Neuronal stem cell (in vitro differentiated cells): Measurements from ENCODE around the gene AATK.

ENCODE experiments used
- DNase-seq: peaks from one replicate; pipeline ENCODE4 v3.0.0-alpha.2; 2013; ENCODE audit warnings: low spot score
- H2AFZ ChIP-seq: one replicate; pipeline ENCODE4 v1.6.1; 2013; ENCODE audit warnings: mild to moderate bottlenecking, low read length, inconsistent platforms
- H2AK5ac ChIP-seq: 2 replicates; pipeline ENCODE4 v1.6.1; 2013; ENCODE audit warnings: low read depth, mild to moderate bottlenecking, inconsistent platforms, low read length, moderate library complexity, mixed read lengths
- H2BK120ac ChIP-seq: 2 replicates; pipeline ENCODE4 v1.6.1; 2013; ENCODE audit warnings: low read depth, mild to moderate bottlenecking, inconsistent platforms, low read length, moderate library complexity, mixed read lengths
- H2BK12ac ChIP-seq: one replicate; pipeline ENCODE4 v1.6.1; 2013; ENCODE audit warnings: low read length, inconsistent platforms
- H2BK15ac ChIP-seq: 2 replicates; pipeline ENCODE4 v1.6.1; 2013; ENCODE audit warnings: mild to moderate bottlenecking, low read length, inconsistent platforms, mixed read lengths
- H2BK5ac ChIP-seq: one replicate; pipeline ENCODE4 v1.6.1; 2013; ENCODE audit warnings: inconsistent platforms, mild to moderate bottlenecking, low read length, moderate library complexity
- H3K14ac ChIP-seq: one replicate; pipeline ENCODE4 v1.6.1; 2013; ENCODE audit warnings: low read length, inconsistent platforms
- H3K18ac ChIP-seq: 2 replicates; pipeline ENCODE4 v1.6.1; 2013; ENCODE audit warnings: low read length, inconsistent platforms
- H3K23ac ChIP-seq: 2 replicates; pipeline ENCODE4 v1.6.1; 2013; ENCODE audit warnings: low read depth, mild to moderate bottlenecking, mixed read lengths, low read length, inconsistent platforms; ENCODE audit not compliant: poor library complexity
- H3K27ac ChIP-seq: replicated peaks from 3 replicates; pipeline ENCODE4 v1.5.1; 2013; ENCODE audit warnings: low read length, inconsistent platforms
- H3K27me3 ChIP-seq, 3 experiments: 2 replicates each; pipeline ENCODE4 v1.6.1; 2013; ENCODE audit warnings: low read length in 3 of 3, mild to moderate bottlenecking in 2 of 3, inconsistent platforms in 1 of 3, low read depth in 1 of 3, mixed read lengths in 1 of 3, moderate library complexity in 1 of 3; ENCODE audit not compliant: control insufficient read depth in 3 of 3, insufficient read depth in 3 of 3
- H3K36me3 ChIP-seq, 2 donors: replicated peaks in 1 of 2; 2 replicates each; pipeline ENCODE4 v1.6.1; 2013; ENCODE audit warnings: low read length in 2 of 2; ENCODE audit not compliant: control insufficient read depth in 2 of 2, insufficient read depth in 2 of 2
- H3K4ac ChIP-seq: 2 replicates; pipeline ENCODE4 v1.6.1; 2013; ENCODE audit warnings: inconsistent platforms, mild to moderate bottlenecking, low read length, moderate library complexity
- H3K4me1 ChIP-seq, 2 donors: 1 replicate in 1 of 2; 2 replicates in 1 of 2; pipeline ENCODE4 v1.6.1; 2013; ENCODE audit warnings: low read length in 2 of 2, low read depth in 1 of 2; ENCODE audit not compliant: control insufficient read depth in 2 of 2, insufficient read depth in 1 of 2
- H3K4me2 ChIP-seq: one replicate; pipeline ENCODE4 v1.6.1; 2013; ENCODE audit warnings: mild to moderate bottlenecking, low read length, inconsistent platforms; ENCODE audit not compliant: insufficient read depth, poor library complexity, severe bottlenecking
- H3K4me3 ChIP-seq, 2 donors: 2 replicates each; pipeline ENCODE4 v1.5.1; 2013; ENCODE audit warnings: low read length in 2 of 2, mild to moderate bottlenecking in 2 of 2, inconsistent platforms in 1 of 2, moderate library complexity in 1 of 2
- H3K79me1 ChIP-seq: one replicate; pipeline ENCODE4 v1.6.1; 2013; ENCODE audit warnings: low read depth, mild to moderate bottlenecking, inconsistent platforms, low read length, moderate library complexity
- H3K9ac ChIP-seq: one replicate; pipeline ENCODE4 v1.6.1; 2013; ENCODE audit warnings: mild to moderate bottlenecking, low read depth, low read length, inconsistent platforms; ENCODE audit not compliant: poor library complexity
- H3K9me3 ChIP-seq, 2 donors: replicated peaks in 1 of 2; 2 replicates each; pipeline versions ENCODE3 to v1.6.1; 2013; ENCODE audit warnings: low read length in 2 of 2, mild to moderate bottlenecking in 2 of 2, inconsistent platforms in 1 of 2, low read depth in 1 of 2, mixed read lengths in 1 of 2, moderate library complexity in 1 of 2; ENCODE audit not compliant: control insufficient read depth in 2 of 2, insufficient read depth in 1 of 2
- H4K8ac ChIP-seq: one replicate; pipeline ENCODE4 v1.6.1; 2013; ENCODE audit warnings: low read depth, mild to moderate bottlenecking, inconsistent platforms, low read length, moderate library complexity
- H4K91ac ChIP-seq: one replicate; pipeline ENCODE4 v1.6.1; 2013; ENCODE audit warnings: low read length, low read depth, mild to moderate bottlenecking, inconsistent platforms; ENCODE audit not compliant: poor library complexity
- WGBS, 2 donors: extraction: QIAGEN DNeasy Blood & Tissue Kit; methylation state at CpG; one replicate each; pipeline ENCODE4 v1.1.7; 2013; ENCODE audit warnings: missing lambda C conversion rate in 2 of 2, mixed read lengths in 1 of 2; ENCODE audit not compliant: insufficient read length in 2 of 2, insufficient replicate concordance in 1 of 2; ENCODE audit errors: extremely low coverage in 2 of 2; 5-methylcytosine and 5-hydroxymethylcytosine counted together

AATK gene

DNA sequence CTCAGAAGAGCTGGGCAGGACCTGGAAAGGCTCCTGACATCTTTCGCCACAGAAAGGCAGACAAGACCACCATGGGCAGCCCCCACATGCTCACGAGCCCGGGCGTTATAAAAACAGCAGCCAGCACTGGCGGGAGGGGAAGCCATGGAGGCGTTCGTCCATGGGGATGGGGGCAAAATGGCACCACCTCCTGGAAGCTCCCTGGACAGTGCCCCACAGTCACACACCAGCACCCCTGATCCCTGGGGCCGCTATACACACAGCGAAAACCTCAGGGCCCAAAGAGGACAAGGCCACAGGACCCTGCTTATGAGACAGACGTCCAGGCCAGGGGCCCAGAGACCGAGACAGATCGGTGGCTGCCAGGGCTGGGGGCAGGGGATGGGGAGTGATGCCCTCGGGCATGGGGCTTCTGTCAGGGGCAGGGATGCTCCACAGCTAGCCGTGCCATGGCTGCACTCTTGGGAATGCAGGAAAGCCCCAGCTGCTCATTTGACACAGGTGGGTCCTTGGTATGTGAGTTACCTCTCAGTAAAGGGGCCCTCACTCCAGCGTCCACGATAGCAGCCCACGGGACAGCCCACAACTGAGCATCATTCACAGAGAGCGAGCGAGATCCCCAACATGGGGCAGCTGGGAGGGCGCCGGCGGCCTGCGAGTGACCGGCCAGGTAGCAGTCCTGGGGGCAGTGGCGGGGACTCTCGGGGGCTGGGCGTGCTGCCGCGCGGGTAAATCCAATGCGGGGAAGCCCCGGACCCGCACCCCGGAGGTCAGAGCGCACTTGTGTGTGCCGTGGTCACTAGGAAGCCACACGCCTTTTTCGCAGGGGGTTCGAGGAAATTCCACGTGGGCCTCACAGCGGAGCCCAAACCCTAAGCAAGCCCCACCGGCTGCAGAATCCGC is 7.1 kb downstream of the AATK start:
- Histone ChIP-seq H2AFZ (no peak overlapping the region), H3K9ac (no peak overlapping the region), H3K27ac (no peak overlapping the region), H3K79me1 (no peaks in the 10 kb centered on the region), H4K91ac (no peak overlapping the region), H2AK5ac (peak overlapping the region; percentile 14), H3K18ac (peak overlapping the region; percentile 6), H3K4me3 (no peak overlapping the region), H3K9me3 (no peaks in the 10 kb centered on the region), H3K27me3 (peaks cover 0 to 4% (median 0%) of the 10 kb centered on the region in 3 experiments), H3K23ac (peak overlapping the region; percentile 31), H2BK120ac (no peak overlapping the region), H2BK12ac (no peak overlapping the region), H2BK15ac (peak overlapping the region; percentile 58), H3K4me1 (no peaks in the 10 kb centered on the region), H2BK5ac (no peak overlapping the region), H3K14ac (no peak overlapping the region), H3K36me3 (no peaks in the 10 kb centered on the region), H3K4me2 (no peak overlapping the region), H4K8ac (no peak overlapping the region), H3K4ac (no peak overlapping the region)
- DNase-seq, result no peak
- WGBS, 2 donors, result no CpG with 5 or more reads among the region's 43 CpGs

DNA sequence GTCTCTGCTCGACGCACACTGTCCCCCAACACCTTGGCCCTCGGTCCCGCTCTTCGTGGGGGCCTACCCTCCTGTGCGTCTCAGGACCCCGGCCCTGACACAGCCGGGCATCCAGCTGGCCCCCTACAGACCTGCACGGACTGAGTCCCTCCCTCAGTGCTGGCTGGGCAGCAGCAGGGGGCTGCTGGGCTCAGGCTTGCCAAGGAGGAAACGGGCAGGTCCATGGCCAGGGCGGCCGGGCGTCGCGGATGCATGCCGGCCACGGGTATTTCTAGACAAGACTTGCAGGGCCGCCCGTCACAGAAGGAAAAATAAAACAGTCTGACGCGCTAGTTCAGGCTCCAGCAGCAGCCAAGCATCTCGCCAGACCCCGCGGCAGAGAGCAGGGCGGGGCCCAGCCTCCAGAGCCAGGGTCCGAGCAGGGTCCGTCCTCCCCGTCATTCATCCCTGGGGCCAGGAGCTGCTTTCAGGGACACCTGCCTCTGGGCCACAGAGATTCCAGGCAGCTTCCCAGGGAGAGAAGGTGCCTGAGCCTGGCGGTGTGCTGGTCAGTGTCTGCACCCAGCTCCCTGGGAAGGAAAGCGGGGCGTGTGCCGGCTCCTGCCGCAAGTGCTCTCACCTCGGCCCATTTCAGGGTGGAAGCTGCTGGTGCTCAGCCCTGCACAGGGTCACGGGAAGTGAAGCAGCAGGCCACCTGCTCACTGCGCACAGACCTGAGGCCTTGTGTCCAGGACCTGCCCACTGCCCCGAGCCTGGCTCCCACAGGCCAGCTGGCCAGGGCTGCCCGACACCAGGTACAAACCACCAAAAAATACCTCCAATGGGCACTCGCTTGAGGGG is 8.0 kb downstream of the AATK start:
- H3K9ac ChIP-seq, result peak overlapping the region; percentile 72
- peaks cover 0 to 4% (median 0%) of the 10 kb centered on the region in 3 experiments for H3K27me3 ChIP-seq
- peak overlapping the region; percentile 14 for H2AK5ac ChIP-seq
- peak overlapping the region; percentile 9 for H3K14ac ChIP-seq
- no peak overlapping the region for H4K91ac ChIP-seq
- H2AFZ ChIP-seq, result no peak overlapping the region
- WGBS, 2 donors, result no CpG with 5 or more reads among the region's 39 CpGs
- H3K18ac ChIP-seq, result peak overlapping the region; percentile 85
- no peak overlapping the region for H3K4ac ChIP-seq
- H3K4me1 ChIP-seq, result no peaks in the 10 kb centered on the region
- H3K27ac ChIP-seq, result no peak overlapping the region
- H3K4me2 ChIP-seq, result no peak overlapping the region
- H3K36me3 ChIP-seq, result no peaks in the 10 kb centered on the region
- no peaks in the 10 kb centered on the region for H3K79me1 ChIP-seq
- H3K23ac ChIP-seq, result peak overlapping the region; percentile 73
- no peak overlapping the region for H2BK120ac ChIP-seq
- H2BK15ac ChIP-seq, result peak overlapping the region; percentile 58
- H2BK12ac ChIP-seq, result peak overlapping the region; percentile 73
- no peak overlapping the region for H3K4me3 ChIP-seq
- no peaks in the 10 kb centered on the region for H3K9me3 ChIP-seq
- H4K8ac ChIP-seq, result no peak overlapping the region
- H2BK5ac ChIP-seq, result peak overlapping the region; percentile 84
- DNase-seq, result no peak

DNA sequence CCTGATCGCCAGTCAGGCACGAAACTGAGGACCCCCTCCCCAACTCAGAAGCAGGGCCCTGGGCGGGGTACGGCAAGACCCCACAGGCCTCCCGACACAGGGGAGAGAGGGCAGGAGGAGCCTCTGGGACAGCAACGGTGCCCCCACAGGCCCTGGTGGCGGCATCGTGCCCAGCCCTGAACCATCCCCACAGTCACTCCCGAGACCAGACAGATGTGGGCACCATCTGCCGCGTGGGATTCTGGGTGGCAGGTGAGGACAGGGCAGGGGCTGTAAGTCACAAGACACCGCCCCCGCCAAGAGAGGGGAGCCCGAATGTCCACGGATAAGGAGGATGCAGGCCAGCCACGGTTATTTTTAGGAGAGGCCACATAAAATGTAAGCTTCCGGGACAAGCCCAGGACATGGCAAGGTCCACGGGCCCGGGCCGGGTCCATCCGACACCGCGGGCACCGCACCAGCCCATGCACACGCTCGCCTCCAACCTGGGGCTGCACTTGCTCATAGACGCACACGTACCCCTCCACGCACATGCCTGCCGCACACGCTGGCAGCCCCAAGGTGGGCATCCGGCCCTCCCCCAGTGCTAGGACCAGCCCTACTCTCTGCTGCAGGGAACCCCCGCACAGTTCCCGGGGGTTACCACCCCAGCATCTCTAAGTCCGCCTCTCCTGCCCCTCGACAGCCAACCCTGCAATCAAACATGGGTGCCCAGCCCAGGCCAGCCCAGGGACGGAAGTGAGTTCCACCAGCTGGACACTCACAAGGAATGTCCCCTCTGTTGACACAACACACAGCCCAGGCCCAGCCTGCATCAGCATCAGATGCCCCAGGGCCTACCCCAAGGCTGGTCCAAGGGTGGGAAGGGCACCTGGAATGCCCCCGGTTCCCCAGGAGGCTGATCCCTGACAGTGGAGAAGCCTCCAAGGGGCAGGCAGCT is 8.9 kb downstream of the AATK start:
- WGBS, 2 donors, result no CpG with 5 or more reads among the region's 38 CpGs
- Histone ChIP-seq H4K91ac (no peak overlapping the region), H2AFZ (no peak overlapping the region), H3K79me1 (no peaks in the 10 kb centered on the region), H3K4me1 (no peaks in the 10 kb centered on the region), H3K36me3 (no peaks in the 10 kb centered on the region), H2BK15ac (no peak overlapping the region), H2BK5ac (peak overlapping the region; percentile 84), H3K27ac (no peak overlapping the region), H3K9me3 (no peaks in the 10 kb centered on the region), H3K9ac (no peak overlapping the region), H3K23ac (peak overlapping the region; percentile 85), H3K14ac (no peak overlapping the region), H2BK12ac (no peak overlapping the region), H3K27me3 (peaks cover 0 to 4% (median 0%) of the 10 kb centered on the region in 3 experiments), H2BK120ac (no peak overlapping the region), H3K18ac (peak overlapping the region; percentile 85), H4K8ac (peak overlapping the region; percentile 43), H3K4me2 (no peak overlapping the region), H2AK5ac (no peak overlapping the region), H3K4ac (no peak overlapping the region), H3K4me3 (peak overlapping the region in 1 of 2 donors; percentile 40)
- DNase-seq, result no peak
